B cell (primary cell): ENCODE data around the gene BHLHE23.

Experiments used
- CTCF ChIP-seq: fragments of 200-600 bp; IDR thresholded peaks from one replicate; pipeline ENCODE4 v1.8.0; 2022; ENCODE audit warnings: antibody characterized with exemption, mild to moderate bottlenecking
- EZH2 ChIP-seq: IDR thresholded peaks from 2 replicates; pipeline ENCODE4 v1.6.1; 2012; ENCODE audit warnings: borderline replicate concordance, low read depth, mild to moderate bottlenecking, moderate library complexity, low read length; ENCODE audit not compliant: insufficient read depth, poor library complexity, severe bottlenecking

- TF ChIP-seq CTCF (no peak), EZH2 (no peak)
Measured at GRCh38 chr20:63000958-63001357, 5.8 kb downstream of the BHLHE23 start.
